ENCODE measurements around the gene RPL12.

- TF ChIP-seq POLR2A (conservative IDR thresholded peaks at IDR 0.05) (no peak; the same call in 1 of the 2 replicates), NR2C2 (CRISPR knock-in tag; IDR thresholded peaks at IDR 0.05) (no peak), NR2C2 (tag; IDR thresholded peaks at IDR 0.05) (no peak), KHSRP (IDR thresholded peaks at IDR 0.05) (no peak), ZNF408 (CRISPR knock-in tag; IDR thresholded peaks at IDR 0.05; ENCODE audit: low read depth) (no peak), MCM2 (IDR thresholded peaks at IDR 0.05; ENCODE audit: low read depth) (no peak), ZNF239 (CRISPR knock-in tag; IDR thresholded peaks at IDR 0.05) (no peak), GABPB1 (CRISPR knock-in tag; IDR thresholded peaks at IDR 0.05) (no peak), CBX5 (IDR thresholded peaks at IDR 0.05; ENCODE audit: borderline replicate concordance, low read depth) (no peak), TFAP4 (CRISPR knock-in tag; IDR thresholded peaks at IDR 0.05; ENCODE audit: borderline replicate concordance) (no peak), MED1 (CRISPR knock-in tag; IDR thresholded peaks at IDR 0.05; ENCODE audit: borderline replicate concordance) (no peak)
- TF ChIP-seq, protein P1, sequence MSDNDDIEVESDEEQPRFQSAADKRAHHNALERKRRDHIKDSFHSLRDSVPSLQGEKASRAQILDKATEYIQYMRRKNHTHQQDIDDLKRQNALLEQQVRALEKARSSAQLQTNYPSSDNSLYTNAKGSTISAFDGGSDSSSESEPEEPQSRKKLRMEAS (CRISPR knock-in tag; IDR thresholded peaks at IDR 0.05), result no peak
- TF ChIP-seq, protein P2, sequence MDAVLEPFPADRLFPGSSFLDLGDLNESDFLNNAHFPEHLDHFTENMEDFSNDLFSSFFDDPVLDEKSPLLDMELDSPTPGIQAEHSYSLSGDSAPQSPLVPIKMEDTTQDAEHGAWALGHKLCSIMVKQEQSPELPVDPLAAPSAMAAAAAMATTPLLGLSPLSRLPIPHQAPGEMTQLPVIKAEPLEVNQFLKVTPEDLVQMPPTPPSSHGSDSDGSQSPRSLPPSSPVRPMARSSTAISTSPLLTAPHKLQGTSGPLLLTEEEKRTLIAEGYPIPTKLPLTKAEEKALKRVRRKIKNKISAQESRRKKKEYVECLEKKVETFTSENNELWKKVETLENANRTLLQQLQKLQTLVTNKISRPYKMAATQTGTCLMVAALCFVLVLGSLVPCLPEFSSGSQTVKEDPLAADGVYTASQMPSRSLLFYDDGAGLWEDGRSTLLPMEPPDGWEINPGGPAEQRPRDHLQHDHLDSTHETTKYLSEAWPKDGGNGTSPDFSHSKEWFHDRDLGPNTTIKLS (IDR thresholded peaks at IDR 0.05; ENCODE audit: borderline replicate concordance, low read depth), result no peak
Observed at GRCh38 chr9:127448112-127448805, 2.9 kb downstream of the RPL12 start.

Measured in K562 (cell line).